Right ventricle myocardium superior (tissue), 1 donor: Measurements from ENCODE around the gene HES5. TPM values are rescaled to one million over a fixed set of nuclear protein-coding genes. Genes with fewer than 3 reads are reported as not detected.

Experiments
- total RNA-seq: library from RNA; stranded (reverse); fragmentation: NEBNext Ultra II Directional; extraction: Animal tissue kit (Norgen Biotek cat#: 25700); gene quantifications from one replicate; pipeline ENCODE4 v1.2.1, GENCODE V29; 2021
- donor health status: DM: no; HTN: yes; CAD: no; lungs with severe emphysema.

The HES5 gene
- total RNA-seq, 1 donor from 2014 or later, result 1.6 TPM

Other genes with a start within 250 kb of the HES5 start
- 5.0 TPM for gene MORN1, start 138.7 kb downstream of the HES5 start, total RNA-seq
- 81.8 TPM for gene RER1, start 138.4 kb downstream of the HES5 start, total RNA-seq
- 15.2 TPM for gene PEX10, start 117.7 kb downstream of the HES5 start, total RNA-seq
- 0.13 TPM for gene PLCH2, start 54.0 kb downstream of the HES5 start, total RNA-seq
- gene PANK4, start 3.7 kb downstream of the HES5 start, total RNA-seq, result 45.5 TPM
- 16.0 TPM for gene TNFRSF14, start 26.1 kb upstream of the HES5 start, total RNA-seq
- gene PRXL2B, start 56.5 kb upstream of the HES5 start, total RNA-seq, result 9.8 TPM
- gene MMEL1, start 102.8 kb upstream of the HES5 start, total RNA-seq, result 0.48 TPM